ENCODE measurements around the gene CASP2.

CASP2 gene

DNA sequence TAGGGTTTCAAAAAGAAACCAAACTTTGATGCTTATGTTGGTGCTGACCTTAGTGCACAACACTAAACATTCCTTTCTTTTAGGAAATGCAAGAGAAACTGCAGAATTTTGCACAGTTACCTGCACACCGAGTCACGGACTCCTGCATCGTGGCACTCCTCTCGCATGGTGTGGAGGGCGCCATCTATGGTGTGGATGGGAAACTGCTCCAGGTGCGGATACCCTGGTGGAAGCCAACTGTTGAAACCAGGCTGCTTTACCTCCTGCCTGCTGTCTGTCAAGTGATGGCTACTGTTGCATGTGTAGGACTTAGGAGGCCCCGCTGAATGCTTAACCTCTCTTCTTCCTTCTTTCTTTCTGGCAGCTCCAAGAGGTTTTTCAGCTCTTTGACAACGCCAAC lies 11.7 kb downstream of the CASP2 start:
- peak; percentile 60 to 63 for DNase-seq

GRCh38 chr7:143300959-143301935 lies 13.1 kb downstream of the CASP2 start:
- no peak for DNase-seq

- DNase-seq, result no peak
These were observed 15.6 kb downstream of the CASP2 start for GRCh38 chr7:143303733-143304132.

DNA sequence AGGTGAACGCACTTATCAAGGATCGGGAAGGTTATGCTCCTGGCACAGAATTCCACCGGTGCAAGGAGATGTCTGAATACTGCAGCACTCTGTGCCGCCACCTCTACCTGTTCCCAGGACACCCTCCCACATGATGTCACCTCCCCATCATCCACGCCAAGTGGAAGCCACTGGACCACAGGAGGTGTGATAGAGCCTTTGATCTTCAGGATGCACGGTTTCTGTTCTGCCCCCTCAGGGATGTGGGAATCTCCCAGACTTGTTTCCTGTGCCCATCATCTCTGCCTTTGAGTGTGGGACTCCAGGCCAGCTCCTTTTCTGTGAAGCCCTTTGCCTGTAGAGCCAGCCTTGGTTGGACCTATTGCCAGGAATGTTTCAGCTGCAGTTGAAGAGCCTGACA lies 16.8 kb downstream of the CASP2 start:
- no peak for DNase-seq

DNA sequence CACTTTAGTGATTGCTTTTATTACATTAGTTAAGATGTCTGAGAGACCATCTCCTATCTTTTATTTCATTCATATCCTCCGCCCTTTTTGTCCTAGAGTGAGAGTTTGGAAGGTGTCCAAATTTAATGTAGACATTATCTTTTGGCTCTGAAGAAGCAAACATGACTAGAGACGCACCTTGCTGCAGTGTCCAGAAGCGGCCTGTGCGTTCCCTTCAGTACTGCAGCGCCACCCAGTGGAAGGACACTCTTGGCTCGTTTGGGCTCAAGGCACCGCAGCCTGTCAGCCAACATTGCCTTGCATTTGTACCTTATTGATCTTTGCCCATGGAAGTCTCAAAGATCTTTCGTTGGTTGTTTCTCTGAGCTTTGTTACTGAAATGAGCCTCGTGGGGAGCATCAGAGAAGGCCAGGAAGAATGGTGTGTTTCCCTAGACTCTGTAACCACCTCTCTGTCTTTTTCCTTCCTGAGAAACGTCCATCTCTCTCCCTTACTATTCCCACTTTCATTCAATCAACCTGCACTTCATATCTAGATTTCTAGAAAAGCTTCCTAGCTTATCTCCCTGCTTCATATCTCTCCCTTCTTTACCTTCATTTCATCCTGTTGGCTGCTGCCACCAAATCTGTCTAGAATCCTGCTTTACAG lies 17.4 kb downstream of the CASP2 start:
- peak; percentile 78 to 79 for DNase-seq

GRCh38 chr7:143308632-143309031 lies 20.5 kb downstream of the CASP2 start:
- DNase-seq, result no peak

DNA sequence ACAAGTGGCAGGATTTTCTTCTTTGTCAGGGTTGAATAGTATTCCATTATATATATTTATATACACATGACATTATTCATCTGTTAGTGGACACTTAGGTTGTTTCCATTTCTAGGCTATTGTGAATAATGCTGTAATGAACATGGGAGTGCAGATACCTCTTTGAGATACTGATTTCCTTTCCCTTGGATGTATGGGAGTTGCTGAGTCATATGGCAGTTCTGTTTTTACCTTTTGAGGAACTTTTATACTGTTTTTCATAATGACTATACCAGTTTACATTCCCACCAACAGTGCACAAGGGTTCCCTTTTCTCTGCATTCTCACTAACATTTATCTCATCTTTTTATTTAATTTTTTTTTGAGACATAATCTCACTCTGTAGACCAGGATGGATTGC lies 26.0 kb downstream of the CASP2 start:
- no peak for DNase-seq

- no peak for DNase-seq
These were observed 27.6 kb downstream of the CASP2 start, which contains the start of gene CLCN1 for GRCh38 chr7:143315776-143316175. TSS of gene CLCN1 (plus strand) at chr7:143316111. CDS start at chr7:143316213, 102 bp downstream.

DNA sequence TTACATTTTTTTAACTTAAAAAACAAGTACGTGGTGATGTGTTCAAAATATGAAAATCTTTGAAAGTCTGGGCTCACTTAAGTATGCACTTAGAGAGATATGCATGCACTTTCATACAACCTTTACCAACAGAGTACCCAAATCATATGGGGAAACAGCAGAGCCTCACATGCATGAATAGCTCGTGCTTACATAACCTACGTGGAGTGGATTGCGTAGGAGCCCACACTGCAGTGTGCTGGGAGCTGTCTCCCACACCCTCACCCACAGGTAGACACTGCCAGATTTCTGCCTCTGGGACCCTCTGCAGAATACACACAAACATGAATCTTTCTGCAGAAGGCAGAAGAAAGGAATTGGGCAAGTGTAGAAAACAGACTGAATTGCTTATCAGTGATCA lies 28.3 kb downstream of the CASP2 start:
- no peak for DNase-seq

DNA sequence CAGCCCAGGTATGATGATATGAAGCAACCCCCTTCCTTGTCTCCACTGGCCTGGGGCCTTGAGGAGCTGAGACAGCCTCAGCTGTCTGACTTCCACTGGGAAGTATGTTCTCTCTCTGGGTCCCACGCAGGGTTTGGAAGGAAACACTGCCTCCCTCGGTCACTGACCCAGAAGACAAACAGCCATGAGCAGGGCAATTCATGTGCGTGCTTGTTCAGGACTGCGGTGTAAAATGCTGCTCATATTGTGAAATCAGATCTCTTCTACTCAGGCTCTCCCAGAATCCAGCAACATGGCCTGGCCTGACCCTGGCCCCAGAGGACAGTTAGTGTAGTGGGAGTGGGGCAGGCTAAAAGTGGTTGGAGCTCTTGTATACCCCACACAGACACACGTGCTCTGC lies 30.5 kb downstream of the CASP2 start:
- DNase-seq, result no peak

GRCh38 chr7:143320620-143321019 lies 32.5 kb downstream of the CASP2 start:
- DNase-seq, result no peak

DNA sequence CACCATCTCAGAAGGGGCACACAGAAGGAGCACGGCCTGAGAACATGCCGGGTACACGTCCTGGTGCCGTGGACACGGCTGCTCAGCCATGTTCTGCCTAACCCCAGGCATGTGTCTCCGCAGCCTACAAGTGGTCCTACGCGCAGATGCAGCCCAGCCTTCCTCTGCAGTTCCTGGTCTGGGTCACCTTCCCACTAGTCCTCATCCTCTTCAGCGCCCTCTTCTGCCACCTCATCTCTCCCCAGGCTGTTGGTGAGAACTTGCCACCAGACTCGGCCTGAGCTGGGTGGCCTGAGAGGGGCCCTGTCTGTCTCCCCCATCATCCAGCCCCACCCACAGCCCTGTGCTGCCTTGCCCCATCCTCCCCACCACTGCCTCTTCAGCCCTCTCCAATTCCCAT lies 33.1 kb downstream of the CASP2 start:
- no peak for DNase-seq

- DNase-seq, result no peak
These were observed 33.6 kb downstream of the CASP2 start for GRCh38 chr7:143321734-143322133.

- DNase-seq, result no peak
These were observed 34.8 kb downstream of the CASP2 start for GRCh38 chr7:143322760-143323633.

GRCh38 chr7:143323653-143324052 lies 35.5 kb downstream of the CASP2 start:
- no peak for DNase-seq

DNA sequence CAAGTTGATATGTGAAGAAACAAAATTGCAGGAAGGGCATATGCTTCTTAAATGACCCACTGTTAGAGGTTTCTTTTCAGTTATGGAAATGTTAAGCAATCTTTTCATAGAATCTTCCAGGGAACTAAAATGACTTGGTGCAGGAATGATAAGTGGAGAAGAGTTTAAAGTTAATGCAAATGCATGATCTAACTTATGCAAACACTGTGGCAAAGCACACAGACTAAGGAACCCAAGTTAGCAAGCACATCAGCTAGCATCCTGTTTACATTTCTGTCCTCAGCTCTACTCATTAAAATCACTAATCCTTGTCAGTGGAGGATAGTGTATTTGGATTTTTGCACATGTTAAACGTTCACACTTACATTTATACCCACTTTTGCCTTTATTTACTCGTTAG lies 37.1 kb downstream of the CASP2 start:
- no peak for DNase-seq

DNA sequence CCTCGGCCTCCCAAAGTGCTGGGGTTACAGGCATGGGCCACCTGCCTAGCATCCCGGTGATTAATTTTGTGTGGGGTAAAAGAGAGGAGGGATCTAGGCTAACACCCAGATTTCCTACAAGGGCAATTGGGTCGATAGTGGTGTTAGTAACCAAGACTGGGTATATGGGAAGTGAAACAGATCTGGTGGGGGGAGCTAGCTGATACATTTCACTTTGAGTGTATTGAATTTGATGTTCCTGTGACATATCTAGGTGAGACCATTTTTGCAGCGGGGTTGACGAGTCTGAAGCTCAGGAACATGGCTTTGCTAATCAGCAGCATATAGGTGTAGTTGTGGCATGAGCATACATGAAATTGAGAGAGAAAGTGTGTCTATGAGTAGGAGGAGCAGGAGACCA lies 39.8 kb downstream of the CASP2 start:
- no peak for DNase-seq

DNA sequence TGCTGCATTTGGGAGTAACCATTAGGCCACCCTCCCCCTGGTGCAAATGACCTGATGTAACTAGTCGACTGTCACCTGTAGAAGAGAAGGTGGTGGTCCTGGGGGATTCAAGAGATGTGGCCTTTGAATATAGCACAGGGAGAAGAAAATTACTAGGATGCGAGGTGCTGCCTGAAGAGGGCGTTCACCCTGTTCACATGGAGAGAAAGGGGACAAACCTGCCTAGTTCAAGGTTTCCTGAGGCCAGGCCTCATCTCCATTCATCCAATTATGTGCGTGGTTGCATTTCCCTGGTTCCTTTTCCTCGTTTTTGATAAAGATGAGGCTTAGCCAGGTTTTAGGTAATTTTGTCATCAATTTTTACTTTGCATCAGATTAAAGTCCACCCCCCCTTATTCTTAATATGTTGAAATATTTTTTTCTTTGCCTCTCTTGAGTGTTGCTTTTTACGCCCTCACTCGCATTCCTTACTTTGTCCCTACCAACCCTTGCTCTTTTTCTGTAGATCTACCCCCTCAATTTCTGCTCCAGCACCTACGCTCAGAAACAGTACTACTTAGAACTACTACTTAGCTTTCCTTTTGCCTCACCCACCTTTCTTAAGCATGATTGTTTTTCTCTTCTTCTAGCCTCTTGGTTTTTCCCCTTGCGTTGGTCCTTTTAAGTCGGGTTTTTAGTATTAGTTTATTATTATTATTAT lies 41.5 kb downstream of the CASP2 start:
- DNase-seq, result no peak

DNA sequence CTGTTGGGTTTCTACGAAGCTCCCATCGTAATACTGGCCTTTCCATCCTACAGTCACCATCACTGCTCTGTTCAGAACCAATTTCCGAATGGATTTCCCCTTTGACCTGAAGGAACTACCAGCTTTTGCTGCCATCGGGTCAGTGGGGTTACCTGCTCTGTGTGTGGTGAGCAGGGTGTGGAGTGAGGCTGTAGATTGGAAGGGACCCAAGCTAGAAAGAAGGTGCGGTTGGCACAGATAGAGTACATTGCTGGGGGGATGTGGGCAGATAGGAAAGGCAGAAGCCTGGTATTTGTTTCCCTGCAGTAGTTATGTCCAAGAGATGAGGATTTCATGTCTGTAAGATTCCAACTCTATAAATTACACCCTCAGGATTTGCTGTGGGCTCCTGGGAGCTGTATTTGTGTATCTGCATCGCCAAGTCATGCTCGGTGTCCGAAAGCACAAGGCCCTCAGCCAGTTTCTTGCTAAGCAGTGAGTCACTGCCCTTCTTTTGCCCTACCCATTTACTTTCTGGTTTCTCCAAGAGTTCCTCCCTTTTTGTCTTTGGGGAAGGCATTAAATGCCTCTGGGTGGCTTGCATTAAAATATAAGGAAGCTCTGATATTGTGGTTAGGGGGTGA lies 43.1 kb downstream of the CASP2 start:
- DNase-seq, result no peak

GRCh38 chr7:143334244-143334643 lies 46.1 kb downstream of the CASP2 start:
- no peak for DNase-seq

- DNase-seq, result no peak
These were observed 49.1 kb downstream of the CASP2 start for GRCh38 chr7:143337216-143337615.

- DNase-seq, result no peak
These were observed 53.7 kb downstream of the CASP2 start for GRCh38 chr7:143341842-143342241.
